Measurements from ENCODE around the gene DCX. TPM values are rescaled to one million over a fixed set of nuclear protein-coding genes. Genes with fewer than 3 reads are reported as not detected.

The DCX gene
- polyA plus RNA-seq, 1 donor from 2014 or later = not detected

GRCh38 chrX:111308039-111308438 lies 104.0 kb downstream of the DCX start:
- H3K27ac Mint-ChIP-seq = no peak overlapping the region
- no peaks in the 10 kb centered on the region for H3K9me3 Mint-ChIP-seq
- H3K4me1 Mint-ChIP-seq = no peaks in the 10 kb centered on the region
- no peak overlapping the region for H3K4me3 Mint-ChIP-seq
- H3K27me3 Mint-ChIP-seq = peaks cover 3% of the 10 kb centered on the region
- H3K36me3 Mint-ChIP-seq = no peaks in the 10 kb centered on the region

GRCh38 chrX:111302284-111302683 lies 109.7 kb downstream of the DCX start:
- no peak overlapping the region for H3K27ac Mint-ChIP-seq
- no peaks in the 10 kb centered on the region for H3K4me1 Mint-ChIP-seq
- peaks cover 1% of the 10 kb centered on the region for H3K36me3 Mint-ChIP-seq
- peaks cover 5% of the 10 kb centered on the region for H3K27me3 Mint-ChIP-seq
- H3K9me3 Mint-ChIP-seq = no peaks in the 10 kb centered on the region
- H3K4me3 Mint-ChIP-seq = no peak overlapping the region

GRCh38 chrX:111288841-111289240 lies 123.2 kb downstream of the DCX start:
- H3K27me3 Mint-ChIP-seq = peaks cover 3% of the 10 kb centered on the region
- no peak overlapping the region for H3K27ac Mint-ChIP-seq
- H3K36me3 Mint-ChIP-seq = no peaks in the 10 kb centered on the region
- peaks cover 0 to 1% (median 0%) of the 10 kb centered on the region in 3 donors for H3K4me1 Mint-ChIP-seq
- H3K9me3 Mint-ChIP-seq = peaks cover 0 to 3% (median 1%) of the 10 kb centered on the region in 3 donors
- H3K4me3 Mint-ChIP-seq = no peak overlapping the region

- H3K36me3 Mint-ChIP-seq = no peaks in the 10 kb centered on the region
- H3K27ac Mint-ChIP-seq = no peak overlapping the region
- peaks cover 0 to 3% (median 1%) of the 10 kb centered on the region in 3 donors for H3K9me3 Mint-ChIP-seq
- no peaks in the 10 kb centered on the region for H3K4me1 Mint-ChIP-seq
- H3K27me3 Mint-ChIP-seq = no peaks in the 10 kb centered on the region
- H3K4me3 Mint-ChIP-seq = no peak overlapping the region
Measured at GRCh38 chrX:111284631-111285293, 127.2 kb downstream of the DCX start.

GRCh38 chrX:111283446-111283845 lies 128.5 kb downstream of the DCX start:
- no peaks in the 10 kb centered on the region for H3K27me3 Mint-ChIP-seq
- peaks cover 0 to 4% (median 3%) of the 10 kb centered on the region in 3 donors for H3K9me3 Mint-ChIP-seq
- no peaks in the 10 kb centered on the region for H3K36me3 Mint-ChIP-seq
- no peak overlapping the region for H3K4me3 Mint-ChIP-seq
- peaks cover 0 to 1% (median 0%) of the 10 kb centered on the region in 3 donors for H3K4me1 Mint-ChIP-seq
- no peak overlapping the region for H3K27ac Mint-ChIP-seq

GRCh38 chrX:111282991-111283390 lies 129.0 kb downstream of the DCX start:
- H3K4me1 Mint-ChIP-seq = peaks cover 0 to 1% (median 0%) of the 10 kb centered on the region in 3 donors
- no peaks in the 10 kb centered on the region for H3K36me3 Mint-ChIP-seq
- H3K4me3 Mint-ChIP-seq = no peak overlapping the region
- H3K27me3 Mint-ChIP-seq = no peaks in the 10 kb centered on the region
- no peak overlapping the region for H3K27ac Mint-ChIP-seq
- peaks cover 0 to 4% (median 3%) of the 10 kb centered on the region in 3 donors for H3K9me3 Mint-ChIP-seq

- Mint-ChIP-seq H3K27ac (no peak overlapping the region), H3K4me3 (no peak overlapping the region), H3K36me3 (no peaks in the 10 kb centered on the region), H3K9me3 (peaks cover 0 to 4% (median 3%) of the 10 kb centered on the region in 3 donors), H3K27me3 (no peaks in the 10 kb centered on the region), H3K4me1 (peaks cover 0 to 1% (median 0%) of the 10 kb centered on the region in 3 donors)
Measured at GRCh38 chrX:111282139-111282538, 129.9 kb downstream of the DCX start.

- Mint-ChIP-seq H3K9me3 (peaks cover 0 to 2% (median 0%) of the 10 kb centered on the region in 3 donors), H3K4me1 (peaks cover 0 to 4% (median 0%) of the 10 kb centered on the region in 3 donors), H3K4me3 (no peak within 1 kb of the TSS), H3K36me3 (no peaks in the 10 kb centered on the region), H3K27ac (peak within 1 kb of the TSS in 1 of 3 donors; percentile 39), H3K27me3 (peaks cover 6% of the 10 kb centered on the region)
Measured at GRCh38 chrX:111270339-111270738, 141.7 kb downstream of the DCX start, which contains the start of gene CAPN6. CAPN6 (minus strand) TSS chrX:111270483; CDS start chrX:111263936, 6,547 bp downstream.

GRCh38 chrX:111268506-111268905 lies 143.5 kb downstream of the DCX start:
- no peaks in the 10 kb centered on the region for H3K9me3 Mint-ChIP-seq
- peaks cover 6% of the 10 kb centered on the region for H3K27me3 Mint-ChIP-seq
- H3K4me3 Mint-ChIP-seq = no peak overlapping the region
- H3K4me1 Mint-ChIP-seq = peaks cover 0 to 4% (median 0%) of the 10 kb centered on the region in 3 donors
- no peak overlapping the region for H3K27ac Mint-ChIP-seq
- no peaks in the 10 kb centered on the region for H3K36me3 Mint-ChIP-seq

GRCh38 chrX:111265486-111265885 lies 146.5 kb downstream of the DCX start:
- Mint-ChIP-seq H3K9me3 (peaks cover 0 to 5% (median 0%) of the 10 kb centered on the region in 3 donors), H3K4me3 (no peak overlapping the region), H3K27ac (no peak overlapping the region), H3K27me3 (peaks cover 6% of the 10 kb centered on the region), H3K36me3 (no peaks in the 10 kb centered on the region), H3K4me1 (no peaks in the 10 kb centered on the region)

GRCh38 chrX:111264385-111264784 lies 147.6 kb downstream of the DCX start:
- Mint-ChIP-seq H3K27me3 (peaks cover 3% of the 10 kb centered on the region), H3K9me3 (peaks cover 0 to 5% (median 0%) of the 10 kb centered on the region in 3 donors), H3K36me3 (no peaks in the 10 kb centered on the region), H3K4me1 (no peaks in the 10 kb centered on the region), H3K4me3 (no peak overlapping the region), H3K27ac (no peak overlapping the region)

- Mint-ChIP-seq H3K27me3 (peaks cover 3% of the 10 kb centered on the region), H3K4me3 (no peak overlapping the region), H3K36me3 (no peaks in the 10 kb centered on the region), H3K9me3 (peaks cover 0 to 5% (median 0%) of the 10 kb centered on the region in 3 donors), H3K27ac (no peak overlapping the region), H3K4me1 (no peaks in the 10 kb centered on the region)
Measured at GRCh38 chrX:111262086-111262485, 149.9 kb downstream of the DCX start.

- Mint-ChIP-seq H3K36me3 (no peaks in the 10 kb centered on the region), H3K27ac (no peak overlapping the region), H3K9me3 (peaks cover 0 to 5% (median 0%) of the 10 kb centered on the region in 3 donors), H3K4me1 (no peaks in the 10 kb centered on the region), H3K4me3 (no peak overlapping the region), H3K27me3 (peaks cover 2% of the 10 kb centered on the region)
Measured at GRCh38 chrX:111260451-111260850, 151.5 kb downstream of the DCX start.

GRCh38 chrX:111259559-111259958 lies 152.4 kb downstream of the DCX start:
- H3K27me3 Mint-ChIP-seq = peaks cover 2% of the 10 kb centered on the region
- H3K9me3 Mint-ChIP-seq = peaks cover 0 to 5% (median 0%) of the 10 kb centered on the region in 3 donors
- no peaks in the 10 kb centered on the region for H3K4me1 Mint-ChIP-seq
- no peak overlapping the region for H3K27ac Mint-ChIP-seq
- no peak overlapping the region for H3K4me3 Mint-ChIP-seq
- H3K36me3 Mint-ChIP-seq = no peaks in the 10 kb centered on the region

GRCh38 chrX:111257733-111258132 lies 154.3 kb downstream of the DCX start:
- Mint-ChIP-seq H3K9me3 (peaks cover 0 to 5% (median 0%) of the 10 kb centered on the region in 3 donors), H3K4me1 (no peaks in the 10 kb centered on the region), H3K36me3 (no peaks in the 10 kb centered on the region), H3K27me3 (peaks cover 3% of the 10 kb centered on the region), H3K27ac (peak overlapping the region in 1 of 3 donors; percentile 34), H3K4me3 (no peak overlapping the region)
